SU-DHL-6 (cell line): ENCODE measurements around the gene ARG2.

ENCODE experiments used
- CTCF ChIP-seq: fragments of 200-600 bp; sonication (generic); IDR thresholded peaks from one replicate; pipeline ENCODE4 v1.5.1; 2017; ENCODE audit warnings: antibody characterized with exemption, mild to moderate bottlenecking, low read length, moderate library complexity; ENCODE audit not compliant: insufficient read depth, poor library complexity, severe bottlenecking
- EZH2phosphoT487 ChIP-seq: fragments of 200-600 bp; sonication (generic), shearing (Covaris generic); conservative IDR thresholded peaks from 2 replicates; pipeline ENCODE4 v1.6.1; 2018; ENCODE audit warnings: mild to moderate bottlenecking, antibody characterized with exemption, low read length, moderate library complexity, mixed read lengths

GRCh38 chr14:67630938-67631337 lies 11.2 kb downstream of the ARG2 start:
- TF ChIP-seq CTCF, result no peak
- TF ChIP-seq EZH2phosphoT487, result no peak
